ENCODE measurements around the gene TEX14.
"Not testable (repeated sequence)": the region's sequence is repeated elsewhere in the genome, so short reads cannot be mapped to it uniquely, and the experiment has no call there.

The TEX14 gene

GRCh38 chr17:58666858-58667267 is 25.0 kb downstream of the TEX14 start:
- no peak for DNase-seq (ENCODE audit: extremely low read depth, insufficient read length)
- Histone ChIP-seq H3K36me3 (ENCODE audit: control insufficient read depth, insufficient read depth, low read length) (no peaks in the 10 kb centered on the region), H3K27me3 (replicated peaks; ENCODE audit: control insufficient read depth, insufficient read depth, low read length) (no peaks in the 10 kb centered on the region), H3K4me3 (replicated peaks; ENCODE audit: low read depth, low read length) (no peak overlapping the region)
- TF ChIP-seq CTCF (IDR thresholded peaks at IDR 0.05; ENCODE audit: insufficient read depth, low read length, poor library complexity, severe bottlenecking), result no peak

- no peak for DNase-seq (ENCODE audit: extremely low read depth, insufficient read length)
- no peak for TF ChIP-seq CTCF (IDR thresholded peaks at IDR 0.05; ENCODE audit: insufficient read depth, low read length, poor library complexity, severe bottlenecking)
- H3K36me3 ChIP-seq (ENCODE audit: control insufficient read depth, insufficient read depth, low read length), result no peaks in the 10 kb centered on the region
- H3K27me3 ChIP-seq (replicated peaks; ENCODE audit: control insufficient read depth, insufficient read depth, low read length), result no peaks in the 10 kb centered on the region
- no peak overlapping the region for H3K4me3 ChIP-seq (replicated peaks; ENCODE audit: low read depth, low read length)
Observed at GRCh38 chr17:58665946-58666857, 25.6 kb downstream of the TEX14 start.

GRCh38 chr17:58664302-58664701 is 27.5 kb downstream of the TEX14 start:
- no peak for DNase-seq (ENCODE audit: extremely low read depth, insufficient read length)
- no peak for TF ChIP-seq CTCF (IDR thresholded peaks at IDR 0.05; ENCODE audit: insufficient read depth, low read length, poor library complexity, severe bottlenecking)
- no peaks in the 10 kb centered on the region for H3K36me3 ChIP-seq (ENCODE audit: control insufficient read depth, insufficient read depth, low read length)
- H3K4me3 ChIP-seq (replicated peaks; ENCODE audit: low read depth, low read length), result no peak overlapping the region
- H3K27me3 ChIP-seq (replicated peaks; ENCODE audit: control insufficient read depth, insufficient read depth, low read length), result no peaks in the 10 kb centered on the region

- no peak for TF ChIP-seq CTCF (IDR thresholded peaks at IDR 0.05; ENCODE audit: insufficient read depth, low read length, poor library complexity, severe bottlenecking)
- Histone ChIP-seq H3K36me3 (ENCODE audit: control insufficient read depth, insufficient read depth, low read length) (no peaks in the 10 kb centered on the region), H3K4me3 (replicated peaks; ENCODE audit: low read depth, low read length) (no peak overlapping the region), H3K27me3 (replicated peaks; ENCODE audit: control insufficient read depth, insufficient read depth, low read length) (no peaks in the 10 kb centered on the region)
- DNase-seq (ENCODE audit: extremely low read depth, insufficient read length), result no peak
Observed at GRCh38 chr17:58661499-58661898, 30.3 kb downstream of the TEX14 start.

- H3K36me3 ChIP-seq (ENCODE audit: control insufficient read depth, insufficient read depth, low read length), result no peaks in the 10 kb centered on the region
- H3K4me3 ChIP-seq (replicated peaks; ENCODE audit: low read depth, low read length), result no peak overlapping the region
- no peak for TF ChIP-seq CTCF (IDR thresholded peaks at IDR 0.05; ENCODE audit: insufficient read depth, low read length, poor library complexity, severe bottlenecking)
- no peaks in the 10 kb centered on the region for H3K27me3 ChIP-seq (replicated peaks; ENCODE audit: control insufficient read depth, insufficient read depth, low read length)
- no peak for DNase-seq (ENCODE audit: extremely low read depth, insufficient read length)
Observed at GRCh38 chr17:58660621-58661020, 31.2 kb downstream of the TEX14 start.

GRCh38 chr17:58659714-58660084 is 32.1 kb downstream of the TEX14 start:
- H3K36me3 ChIP-seq (ENCODE audit: control insufficient read depth, insufficient read depth, low read length); DNase-seq (ENCODE audit: extremely low read depth, insufficient read length); H3K27me3 ChIP-seq (replicated peaks; ENCODE audit: control insufficient read depth, insufficient read depth, low read length): not testable (repeated sequence)
- H3K4me3 ChIP-seq (replicated peaks; ENCODE audit: low read depth, low read length), result peak overlapping the region; percentile 52
